Activated CD8-positive, alpha-beta memory T cell treated with anti-CD3 and anti-CD28 coated beads for 48 hours (primary cell): ENCODE data around the gene AFAP1L1.
"Not testable (repeated sequence)": the region's sequence is repeated elsewhere in the genome, so short reads cannot be mapped to it uniquely, and the experiment has no call there.

Source experiments
- DNase-seq, 3 experiments: peaks; one replicate each; pipeline ENCODE4 v3.0.0-alpha.2; 2020; ENCODE audit warnings: low read depth in 2 of 3, low spot score in 2 of 3

Gene AFAP1L1

GRCh38 chr5:149260761-149261160 lies 10.9 kb upstream of the AFAP1L1 start:
- DNase-seq: no peak

GRCh38 chr5:149261246-149261645 lies 10.4 kb upstream of the AFAP1L1 start:
- DNase-seq: no peak

GRCh38 chr5:149262315-149262714 lies 9.3 kb upstream of the AFAP1L1 start:
- DNase-seq: no peak

- no peak for DNase-seq
These were observed 7.1 kb upstream of the AFAP1L1 start for GRCh38 chr5:149264439-149265067.

GRCh38 chr5:149265068-149265465 lies 6.6 kb upstream of the AFAP1L1 start:
- no peak for DNase-seq

- DNase-seq: no peak
These were observed 6.1 kb upstream of the AFAP1L1 start for GRCh38 chr5:149265597-149265996.

- no peak for DNase-seq
These were observed 4.3 kb upstream of the AFAP1L1 start for GRCh38 chr5:149267241-149267973.

- no peak for DNase-seq
These were observed 2.6 kb upstream of the AFAP1L1 start for GRCh38 chr5:149268928-149269557.

GRCh38 chr5:149271195-149271715 lies 404 bp upstream of the AFAP1L1 start:
- no peak for DNase-seq

GRCh38 chr5:149272781-149273180 lies 1.1 kb downstream of the AFAP1L1 start:
- not testable (repeated sequence) for DNase-seq

- no peak for DNase-seq
These were observed 1.6 kb downstream of the AFAP1L1 start for GRCh38 chr5:149273237-149273636.

GRCh38 chr5:149273950-149274349 lies 2.3 kb downstream of the AFAP1L1 start:
- no peak for DNase-seq

GRCh38 chr5:149274939-149275338 lies 3.3 kb downstream of the AFAP1L1 start:
- no peak for DNase-seq

- DNase-seq: no peak
These were observed 6.1 kb downstream of the AFAP1L1 start for GRCh38 chr5:149277801-149278200.

GRCh38 chr5:149278451-149279210 lies 7.0 kb downstream of the AFAP1L1 start:
- DNase-seq: no peak

GRCh38 chr5:149279661-149280060 lies 8.0 kb downstream of the AFAP1L1 start:
- no peak for DNase-seq

GRCh38 chr5:149280124-149280523 lies 8.5 kb downstream of the AFAP1L1 start:
- DNase-seq: no peak

- DNase-seq: no peak
These were observed 9.1 kb downstream of the AFAP1L1 start for GRCh38 chr5:149280802-149281201.

GRCh38 chr5:149282027-149282965 lies 10.6 kb downstream of the AFAP1L1 start:
- DNase-seq: no peak

- no peak for DNase-seq
These were observed 11.3 kb downstream of the AFAP1L1 start for GRCh38 chr5:149282966-149283332.
